OCI-LY7 (cell line): ENCODE measurements around the gene LEF1. TPM values are rescaled to one million over a fixed set of nuclear protein-coding genes. Genes with fewer than 3 reads are reported as not detected.

Source experiments
- BruUV-seq: library from RNA; stranded (reverse); fragments of 400-500 nt; replicated peaks from 2 replicates; lab custom pipeline; 2021; lab: Mats Ljungman, UMichigan
- CTCF ChIA-PET: fragments of 300-600 bp; sonication (Branson Sonifier 250); formaldehyde crosslinking; loops from one replicate; lab custom pipeline; 2022; ENCODE audit warnings: antibody characterized with exemption; ENCODE audit not compliant: unreplicated experiment; lab: Charles Lee
- POLR2A ChIA-PET: fragments of 300-600 bp; sonication (Branson Sonifier 250); formaldehyde crosslinking; loops from one replicate; lab custom pipeline; 2022; ENCODE audit warnings: antibody characterized with exemption; lab: Charles Lee
- DNase-seq: peaks from one replicate; pipeline ENCODE4 v3.0.0-alpha.2; 2015; ENCODE audit warnings: low spot score
- H2AFZ ChIP-seq: fragments of 200-600 bp; sonication (generic), shearing (Covaris generic); 2 replicates; pipeline ENCODE4 v1.6.1; 2014; ENCODE audit warnings: mild to moderate bottlenecking, antibody characterized with exemption, low read length, moderate library complexity
- H3K27ac ChIP-seq: fragments of 200-600 bp; sonication (generic); 2 replicates; pipeline ENCODE4 v1.5.1; 2014; ENCODE audit warnings: mixed run types, low read depth, mild to moderate bottlenecking, moderate library complexity, low read length, inconsistent platforms; ENCODE audit not compliant: poor library complexity, severe bottlenecking
- H3K36me3 ChIP-seq: fragments of 200-600 bp; sonication (generic); 2 replicates; pipeline ENCODE4 v1.6.1; 2014; ENCODE audit warnings: mild to moderate bottlenecking, antibody characterized with exemption, low read length, moderate library complexity, mixed read lengths; ENCODE audit not compliant: insufficient read depth
- H3K4me1 ChIP-seq: fragments of 200-600 bp; sonication (generic); 2 replicates; pipeline ENCODE4 v1.5.1; 2014; ENCODE audit warnings: mild to moderate bottlenecking, low read length; ENCODE audit not compliant: insufficient read depth, poor library complexity, severe bottlenecking
- H3K4me2 ChIP-seq: fragments of 200-600 bp; sonication (generic); 2 replicates; pipeline ENCODE4 v1.6.1; 2014; ENCODE audit warnings: mild to moderate bottlenecking, low read length
- H3K4me3 ChIP-seq: fragments of 200-600 bp; sonication (generic); 2 replicates; pipeline ENCODE4 v1.5.1; 2014; ENCODE audit warnings: mild to moderate bottlenecking, low read depth, low read length; ENCODE audit not compliant: poor library complexity, severe bottlenecking
- H3K79me2 ChIP-seq: fragments of 200-600 bp; sonication (generic); 2 replicates; pipeline ENCODE4 v1.6.1; 2016; ENCODE audit warnings: low read depth, mild to moderate bottlenecking, low read length, moderate library complexity, mixed read lengths; ENCODE audit not compliant: insufficient read depth
- H3K9me2 ChIP-seq: fragments of 200-600 bp; sonication (generic); 2 replicates; pipeline ENCODE4 v1.6.1; 2016; ENCODE audit warnings: mild to moderate bottlenecking, low read length, mixed read lengths; ENCODE audit not compliant: insufficient read depth
- H3K9me3 ChIP-seq: fragments of 200-600 bp; sonication (generic); 2 replicates; pipeline ENCODE4 v1.6.1; 2014; ENCODE audit warnings: mild to moderate bottlenecking, mixed run types, low read length, mixed read lengths
- H4K20me1 ChIP-seq: fragments of 200-600 bp; sonication (generic); 2 replicates; pipeline ENCODE4 v1.6.1; 2014; ENCODE audit warnings: mild to moderate bottlenecking, antibody characterized with exemption, low read length, moderate library complexity, mixed read lengths; ENCODE audit not compliant: insufficient read depth
- CTCF ChIP-seq: fragments of 200-600 bp; sonication (generic); conservative IDR thresholded peaks from 2 replicates; pipeline ENCODE4 v1.5.1; 2014; ENCODE audit warnings: mild to moderate bottlenecking, antibody characterized with exemption, low read length, moderate library complexity, mixed read lengths
- EZH2phosphoT487 ChIP-seq: fragments of 200-600 bp; sonication (generic); IDR thresholded peaks from 2 replicates; pipeline ENCODE4 v1.6.1; 2018; ENCODE audit warnings: low read depth, borderline replicate concordance, mild to moderate bottlenecking, mixed run types, antibody characterized with exemption, low read length, moderate library complexity, mixed read lengths
- intact Hi-C: fragments of 100-400 bp; cut with micrococcal nuclease; formaldehyde crosslinking; loops from one replicate; pipeline ENCODE4 v1.10.0; 2022; ENCODE audit not compliant: unreplicated experiment
- total RNA-seq, 2 experiments: library from RNA; depleted of rRNA in 1 of 2; stranded (reverse); fragments of >200 nt in 1 of 2; shearing (Covaris generic) in 1 of 2; gene quantifications; 2 replicates each; pipeline ENCODE4 v1.2.3, GENCODE V29; 2014 to 2022

The LEF1 gene
- total RNA-seq, 2 experiments from 2014 or later: 207 to 223 TPM

DNA sequence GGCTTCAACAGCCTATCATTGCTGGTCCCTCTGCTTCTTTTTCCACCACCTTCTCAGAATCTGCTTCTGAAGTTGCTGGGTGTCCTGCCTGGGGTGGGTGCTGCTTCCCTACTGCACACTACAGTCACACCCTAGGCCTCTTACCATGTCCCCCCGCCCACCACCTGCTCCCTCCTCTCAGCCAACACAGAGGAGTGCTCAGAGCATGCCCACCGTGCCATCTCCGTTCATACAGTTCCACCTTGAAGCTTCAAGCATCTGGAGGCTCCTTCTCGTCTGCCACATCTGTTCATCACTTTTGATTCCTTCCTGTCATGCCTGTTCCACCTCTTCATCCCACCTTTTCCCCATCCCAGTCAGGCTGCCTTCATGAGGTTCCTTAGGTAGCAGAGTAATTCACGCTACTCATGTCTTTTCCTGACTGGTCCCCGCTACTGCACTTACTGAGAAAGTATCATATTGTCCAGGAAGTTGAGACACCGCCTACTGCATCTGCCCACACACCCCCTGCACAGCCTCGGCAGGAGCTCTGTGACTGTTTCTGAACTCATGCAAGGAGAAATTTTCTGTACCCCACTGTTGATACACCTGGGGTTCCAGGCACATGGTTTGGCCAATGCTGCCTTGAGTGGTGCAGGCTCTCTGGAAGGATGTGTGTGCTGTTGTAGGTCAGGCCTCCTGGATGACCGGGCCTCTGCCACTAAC is 139.6 kb downstream of the LEF1 start:
- Histone ChIP-seq H4K20me1 (no peaks in the 10 kb centered on the region), H3K9me3 (peaks cover 10% of the 10 kb centered on the region; the same call in 1 of the 2 replicates), H3K9me2 (no peaks in the 10 kb centered on the region), H3K4me1 (peaks cover 58% of the 10 kb centered on the region), H3K79me2 (peaks cover 10% of the 10 kb centered on the region; the same call in 1 of the 2 replicates), H3K4me3 (no peak overlapping the region), H3K4me2 (peak overlapping the region; percentile 12; the same call in 1 of the 2 replicates), H3K36me3 (peaks cover 86% of the 10 kb centered on the region), H2AFZ (no peak overlapping the region), H3K27ac (peak overlapping the region; percentile 20)
- intact Hi-C loops: no loop called here
- CTCF ChIA-PET: interaction anchor here (1.1 to 2.7 kb wide), 3 partner anchors 10 to 131 kb away, joined by 4 to 12 read pairs (median 6); no protein-coding TSS in a partner anchor
- POLR2A ChIA-PET: interaction anchor here (0.6 to 13.4 kb wide), 5 partner anchors 10 to 543 kb away, joined by 3 to 205 read pairs (median 4); partner anchors contain the start of gene LEF1
- no TSS peak for BruUV-seq
- TF ChIP-seq EZH2phosphoT487 (no peak), CTCF (no peak)
- peak; percentile 43 for DNase-seq

- Histone ChIP-seq H3K79me2 (no peaks in the 10 kb centered on the region), H3K4me3 (no peak overlapping the region), H2AFZ (no peak overlapping the region), H4K20me1 (no peaks in the 10 kb centered on the region), H3K27ac (no peak overlapping the region), H3K9me3 (no peaks in the 10 kb centered on the region), H3K36me3 (peaks cover 89% of the 10 kb centered on the region), H3K9me2 (no peaks in the 10 kb centered on the region), H3K4me2 (no peak overlapping the region), H3K4me1 (peaks cover 15% of the 10 kb centered on the region)
- intact Hi-C loops: no loop called here
- BruUV-seq: no TSS peak
- ChIA-PET POLR2A (interaction anchor here (1.1 kb wide), 1 partner anchor 13 kb away, joined by 3 read pairs; no protein-coding TSS in a partner anchor), CTCF (no interaction called here)
- DNase-seq: no peak
- TF ChIP-seq EZH2phosphoT487 (no peak), CTCF (no peak)
These were observed 143.9 kb downstream of the LEF1 start for GRCh38 chr4:108024878-108025165.
